Muscle layer of duodenum (tissue), 2 donors: ENCODE data around the gene CLEC4F.

Experiments used
- H3K27ac ChIP-seq: one replicate; pipeline ENCODE4 v1.7.0; 2013; ENCODE audit warnings: mild to moderate bottlenecking, low read length
- H3K27me3 ChIP-seq: one replicate; pipeline ENCODE4 v1.7.0; 2013; ENCODE audit warnings: low read depth, mild to moderate bottlenecking, control low read depth, low read length
- H3K36me3 ChIP-seq, 2 donors: one replicate each; pipeline ENCODE4 v1.7.0; 2013; ENCODE audit warnings: low read length in 2 of 2, control low read depth in 1 of 2, mild to moderate bottlenecking in 1 of 2; ENCODE audit not compliant: insufficient read depth in 2 of 2, control insufficient read depth in 1 of 2
- H3K4me1 ChIP-seq, 2 donors: one replicate each; pipeline ENCODE4 v1.7.0; 2013; ENCODE audit warnings: low read length in 2 of 2, mild to moderate bottlenecking in 2 of 2, control low read depth in 1 of 2, moderate library complexity in 1 of 2; ENCODE audit not compliant: insufficient read depth in 2 of 2, control insufficient read depth in 1 of 2
- H3K4me3 ChIP-seq, 2 donors: one replicate each; pipeline ENCODE4 v1.7.0; 2013; ENCODE audit warnings: low read length in 2 of 2, low read depth in 1 of 2, mild to moderate bottlenecking in 1 of 2
- H3K9me3 ChIP-seq, 2 donors: one replicate each; pipeline ENCODE4 v1.7.0; 2013; ENCODE audit warnings: low read length in 2 of 2, control low read depth in 1 of 2, mild to moderate bottlenecking in 1 of 2; ENCODE audit not compliant: control insufficient read depth in 1 of 2
- donor health status: healthy.

Gene CLEC4F

DNA sequence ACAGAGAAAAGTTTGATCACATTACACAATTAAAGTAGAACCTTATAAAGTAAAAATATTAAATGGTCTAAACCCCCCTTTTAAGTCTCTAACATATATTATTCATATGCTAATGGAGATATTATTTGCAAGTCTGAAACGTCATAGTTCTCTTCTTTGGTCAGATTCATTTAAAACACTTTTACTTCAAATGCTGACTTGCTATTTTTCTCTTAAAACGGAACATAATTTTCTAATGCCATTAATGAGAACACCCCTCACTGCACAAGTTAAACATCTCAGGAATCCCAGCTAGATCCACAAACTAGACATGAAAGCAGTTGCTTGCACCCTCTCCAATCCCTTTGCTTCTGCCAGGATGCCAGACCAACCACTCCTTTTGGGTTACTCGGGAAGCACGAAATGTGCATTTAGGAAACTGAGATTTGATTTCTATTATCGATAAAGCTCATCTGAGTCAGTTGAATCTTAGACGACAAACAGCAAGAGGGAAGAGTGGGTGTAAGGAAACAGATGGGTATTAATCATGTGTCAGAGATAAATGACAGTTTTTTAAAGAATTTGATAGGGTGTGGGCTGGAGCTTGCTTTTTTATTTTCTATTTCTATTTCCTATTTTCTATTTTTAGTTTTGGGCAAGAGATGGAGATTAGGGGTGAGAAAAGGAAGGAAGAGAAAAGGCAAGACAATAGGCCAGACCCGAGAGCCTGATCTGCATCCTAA lies 53.9 kb downstream of the CLEC4F start:
- Histone ChIP-seq H3K9me3 (no peaks in the 10 kb centered on the region), H3K36me3 (no peaks in the 10 kb centered on the region), H3K4me3 (peak overlapping the region; percentile 33 to 61), H3K27ac (no peak overlapping the region), H3K4me1 (peaks cover 5 to 16% of the 10 kb centered on the region in 2 donors), H3K27me3 (peaks cover 39% of the 10 kb centered on the region)

DNA sequence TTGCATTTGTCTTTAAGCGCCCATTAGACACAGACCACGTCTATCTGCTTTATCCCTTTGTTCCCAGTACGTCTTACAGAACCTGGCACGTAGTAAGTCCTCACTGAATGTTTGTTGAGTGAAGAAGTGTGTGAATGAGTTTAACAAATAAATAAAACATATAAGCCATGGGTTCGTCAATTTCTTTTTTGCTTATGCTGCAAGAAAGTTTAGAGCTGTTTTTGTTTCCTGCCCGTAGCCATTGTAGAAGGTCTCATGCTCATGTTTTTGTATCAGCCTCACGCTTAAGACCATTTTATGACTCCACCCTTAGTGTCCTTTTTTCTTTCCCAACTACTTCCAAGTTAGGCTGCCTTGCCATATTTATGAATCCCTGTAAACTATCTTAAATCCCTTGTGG lies 54.9 kb downstream of the CLEC4F start:
- H3K4me1 ChIP-seq: peaks cover 5 to 16% of the 10 kb centered on the region in 2 donors
- H3K27ac ChIP-seq: no peak overlapping the region
- H3K9me3 ChIP-seq: no peaks in the 10 kb centered on the region
- no peak overlapping the region for H3K4me3 ChIP-seq
- peaks cover 39% of the 10 kb centered on the region for H3K27me3 ChIP-seq
- H3K36me3 ChIP-seq: no peaks in the 10 kb centered on the region

DNA sequence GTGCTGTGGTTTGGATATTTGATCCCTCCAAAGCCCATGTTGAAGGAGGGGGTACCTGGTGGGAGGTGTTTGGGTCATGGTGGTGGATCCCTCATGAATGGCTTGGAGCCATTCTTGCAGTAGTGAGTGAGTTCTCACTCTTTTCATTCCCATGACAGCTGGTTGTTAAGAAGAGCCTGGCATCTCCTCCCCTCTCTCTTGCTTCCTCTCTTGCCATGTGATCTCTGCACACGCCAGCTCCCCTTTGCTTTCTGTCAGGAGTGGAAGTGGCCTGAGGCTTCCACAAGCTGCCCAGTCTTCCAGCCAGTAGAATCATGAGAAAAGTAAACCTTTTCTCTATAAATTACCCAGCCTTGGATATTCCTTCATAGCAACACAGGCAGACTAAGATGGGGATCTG lies 61.0 kb downstream of the CLEC4F start:
- peaks cover 4% of the 10 kb centered on the region for H3K27me3 ChIP-seq
- no peaks in the 10 kb centered on the region for H3K9me3 ChIP-seq
- no peak overlapping the region for H3K27ac ChIP-seq
- H3K4me1 ChIP-seq: no peaks in the 10 kb centered on the region
- no peaks in the 10 kb centered on the region for H3K36me3 ChIP-seq
- H3K4me3 ChIP-seq: no peak overlapping the region
